GM23338 (cell line): ENCODE measurements around the gene GHRL. TPM values are rescaled to one million over a fixed set of nuclear protein-coding genes. Genes with fewer than 3 reads are reported as not detected.

Experiments used
- ATAC-seq: fragments of 200-7000 bp; cut with Tn5 transposase; 3 replicates; pipeline ENCODE4 v1.9.1; 2020
- DNase-seq: peaks from one replicate; pipeline ENCODE4 v3.0.0-alpha.2; 2015; ENCODE audit warnings: low spot score
- H2AFZ ChIP-seq: fragments of 200-600 bp; sonication (generic); 2 replicates; pipeline ENCODE4 v1.8.0; 2016; ENCODE audit warnings: antibody characterized with exemption, mild to moderate bottlenecking, moderate library complexity
- H3F3A ChIP-seq: fragments of 200-600 bp; sonication (generic); replicated peaks from 2 replicates; pipeline ENCODE4 v1.8.0; 2017; ENCODE audit warnings: antibody characterized with exemption, mixed run types, low read depth
- H3K27ac ChIP-seq: fragments of 200-600 bp; sonication (generic); 2 replicates; pipeline ENCODE4 v1.6.1; 2016; ENCODE audit warnings: low read depth
- H3K27me3 ChIP-seq: fragments of 200-600 bp; sonication (generic); 2 replicates; pipeline ENCODE4 v1.8.0; 2016; ENCODE audit warnings: mild to moderate bottlenecking, mixed run types, moderate library complexity; ENCODE audit not compliant: insufficient read depth
- H3K36me3 ChIP-seq: fragments of 200-600 bp; sonication (generic); 2 replicates; pipeline ENCODE4 v1.8.0; 2016; ENCODE audit warnings: mild to moderate bottlenecking; ENCODE audit not compliant: insufficient read depth
- H3K4me1 ChIP-seq: fragments of 200-600 bp; sonication (generic); 2 replicates; pipeline ENCODE4 v1.8.0; 2016; ENCODE audit warnings: mild to moderate bottlenecking, moderate library complexity; ENCODE audit not compliant: insufficient read depth
- H3K4me2 ChIP-seq: fragments of 200-600 bp; sonication (generic); 2 replicates; pipeline ENCODE4 v1.7.1; 2017; ENCODE audit warnings: mixed run types
- H3K4me3 ChIP-seq: fragments of 200-600 bp; sonication (generic); 2 replicates; pipeline ENCODE4 v1.6.1; 2016; ENCODE audit warnings: mixed run types
- H3K79me2 ChIP-seq: fragments of 200-600 bp; sonication (generic); replicated peaks from 2 replicates; pipeline ENCODE4 v1.8.0; 2017; ENCODE audit warnings: mild to moderate bottlenecking; ENCODE audit not compliant: insufficient read depth
- H3K9me2 ChIP-seq: fragments of 200-600 bp; sonication (generic); 2 replicates; pipeline ENCODE4 v1.8.0; 2017; ENCODE audit not compliant: insufficient read depth
- H4K20me1 ChIP-seq: fragments of 200-600 bp; sonication (generic); replicated peaks from 2 replicates; pipeline ENCODE4 v1.8.0; 2017; ENCODE audit warnings: mild to moderate bottlenecking; ENCODE audit not compliant: insufficient read depth
- H3K27ac Mint-ChIP-seq: 2 replicates; pipeline ENCODE4 v1.8.0; 2020; ENCODE audit warnings: inconsistent platforms, mild to moderate bottlenecking, moderate library complexity, mixed read lengths
- H3K27me3 Mint-ChIP-seq: 3 replicates; pipeline ENCODE4 v1.8.0; 2022; ENCODE audit warnings: low read depth, mild to moderate bottlenecking, moderate library complexity, mixed read lengths, inconsistent platforms; ENCODE audit not compliant: insufficient read depth, poor library complexity
- H3K36me3 Mint-ChIP-seq: 3 replicates; pipeline ENCODE4 v1.8.0; 2021; ENCODE audit warnings: low read depth, mild to moderate bottlenecking, inconsistent platforms, moderate library complexity, mixed read lengths
- H3K4me1 Mint-ChIP-seq: 3 replicates; pipeline ENCODE4 v1.8.0; 2020; ENCODE audit warnings: mild to moderate bottlenecking, inconsistent platforms, mixed read lengths
- H3K4me3 Mint-ChIP-seq: 3 replicates; pipeline ENCODE4 v1.8.0; 2021; ENCODE audit warnings: moderate library complexity, mild to moderate bottlenecking, inconsistent platforms, mixed read lengths
- H3K9me3 Mint-ChIP-seq: 3 replicates; pipeline ENCODE4 v1.8.0; 2020; ENCODE audit warnings: moderate library complexity, mild to moderate bottlenecking, inconsistent platforms, mixed read lengths
- CREB1 ChIP-seq: fragments of 250-450 bp; sonication (Bioruptor Pico); IDR thresholded peaks from 2 replicates; pipeline ENCODE4 v1.5.0; 2020; ENCODE audit warnings: low read depth, mild to moderate bottlenecking, moderate library complexity
- EZH2 ChIP-seq: fragments of 200-600 bp; sonication (generic); IDR thresholded peaks from one replicate; pipeline ENCODE4 v1.8.0; 2017; ENCODE audit warnings: antibody characterized with exemption, mild to moderate bottlenecking, low read depth; ENCODE audit not compliant: unreplicated experiment
- JUNB ChIP-seq: IDR thresholded peaks from one replicate; pipeline ENCODE4 v1.6.1; 2016; ENCODE audit warnings: antibody characterized with exemption; ENCODE audit not compliant: unreplicated experiment
- NANOG ChIP-seq: IDR thresholded peaks from 2 replicates; pipeline ENCODE4 v1.6.1; 2016; ENCODE audit warnings: antibody characterized with exemption, borderline replicate concordance
- POLR2AphosphoS5 ChIP-seq: IDR thresholded peaks from 2 replicates; pipeline ENCODE4 v1.6.1; 2016; ENCODE audit warnings: antibody characterized with exemption, low read depth
- REST ChIP-seq: IDR thresholded peaks from one replicate; pipeline ENCODE4 v1.6.1; 2018; ENCODE audit warnings: antibody characterized with exemption; ENCODE audit not compliant: unreplicated experiment
- STAT1 ChIP-seq: IDR thresholded peaks from one replicate; pipeline ENCODE4 v1.6.1; 2016; ENCODE audit warnings: antibody characterized with exemption; ENCODE audit not compliant: unreplicated experiment
- ZNF114 ChIP-seq: fragments of 250-450 bp; sonication (Bioruptor Pico); IDR thresholded peaks from 2 replicates; pipeline ENCODE4 v1.5.0; 2020; ENCODE audit warnings: mild to moderate bottlenecking, moderate library complexity
- ZNF462 ChIP-seq: fragments of 250-450 bp; sonication (Bioruptor Pico); IDR thresholded peaks from 2 replicates; pipeline ENCODE4 v1.5.0; 2020; ENCODE audit warnings: mild to moderate bottlenecking, moderate library complexity
- polyA plus RNA-seq: library from polyadenylated mRNA; unstranded; fragments of >200 nt; fragmentation: Nextera tagmentation; extraction: Ambion mirVana; gene quantifications from 2 replicates; pipeline ENCODE4 v1.2.1, GENCODE V29; 2016
- total RNA-seq: library from RNA; depleted of rRNA; stranded (reverse); fragments of >200 nt; shearing (Covaris generic); gene quantifications from 2 replicates; pipeline ENCODE4 v1.2.3, GENCODE V29; 2014

Gene GHRL
- total and polyA plus RNA-seq, 2 experiments from 2014 or later: 0.78 TPM; not detected in 1

- no peak for TF ChIP-seq REST
These were observed 3.7 kb downstream of the GHRL start (continued) for GRCh38 chr3:10289077-10289476.

DNA sequence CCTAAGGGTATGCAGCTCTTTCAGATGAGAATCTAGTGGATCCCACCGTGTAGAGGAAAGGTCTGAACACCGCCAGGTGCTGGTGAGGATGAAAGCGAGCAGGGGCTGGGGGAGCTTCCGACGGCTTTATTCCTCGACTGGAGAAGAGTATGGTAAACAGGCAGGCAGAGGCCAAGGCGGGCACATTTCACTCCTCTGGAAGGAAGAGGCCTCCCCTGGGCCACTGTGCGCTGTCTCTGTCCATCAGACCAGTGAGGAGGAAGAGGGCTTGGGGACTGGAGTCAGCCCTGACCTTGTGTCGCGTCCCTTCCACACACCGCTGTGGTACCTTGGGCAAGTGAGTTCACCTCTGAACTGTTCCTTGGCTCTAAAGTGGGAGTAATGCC is 4.2 kb downstream of the GHRL start:
- Histone ChIP-seq H4K20me1 (no peaks in the 10 kb centered on the region), H3K36me3 (peaks cover 3% of the 10 kb centered on the region; the same call in 1 of the 2 replicates), H3K27me3 (no peaks in the 10 kb centered on the region), H3K27ac (no peak overlapping the region), H3K79me2 (no peaks in the 10 kb centered on the region), H3K4me1 (peaks cover 8% of the 10 kb centered on the region; the same call in 1 of the 2 replicates), H2AFZ (no peak overlapping the region), H3K9me2 (no peaks in the 10 kb centered on the region), H3K4me2 (no peak overlapping the region), H3F3A (no peaks in the 10 kb centered on the region), H3K4me3 (no peak overlapping the region)
- no peak for TF ChIP-seq EZH2
- no peak for TF ChIP-seq STAT1
- no peak for TF ChIP-seq POLR2AphosphoS5
- Mint-ChIP-seq H3K4me3 (no peak overlapping the region), H3K27ac (no peak overlapping the region), H3K36me3 (peaks cover 11% of the 10 kb centered on the region), H3K4me1 (peaks cover 15% of the 10 kb centered on the region), H3K9me3 (no peaks in the 10 kb centered on the region), H3K27me3 (peaks cover 5% of the 10 kb centered on the region)
- no peak for ATAC-seq
- no peak for DNase-seq

DNA sequence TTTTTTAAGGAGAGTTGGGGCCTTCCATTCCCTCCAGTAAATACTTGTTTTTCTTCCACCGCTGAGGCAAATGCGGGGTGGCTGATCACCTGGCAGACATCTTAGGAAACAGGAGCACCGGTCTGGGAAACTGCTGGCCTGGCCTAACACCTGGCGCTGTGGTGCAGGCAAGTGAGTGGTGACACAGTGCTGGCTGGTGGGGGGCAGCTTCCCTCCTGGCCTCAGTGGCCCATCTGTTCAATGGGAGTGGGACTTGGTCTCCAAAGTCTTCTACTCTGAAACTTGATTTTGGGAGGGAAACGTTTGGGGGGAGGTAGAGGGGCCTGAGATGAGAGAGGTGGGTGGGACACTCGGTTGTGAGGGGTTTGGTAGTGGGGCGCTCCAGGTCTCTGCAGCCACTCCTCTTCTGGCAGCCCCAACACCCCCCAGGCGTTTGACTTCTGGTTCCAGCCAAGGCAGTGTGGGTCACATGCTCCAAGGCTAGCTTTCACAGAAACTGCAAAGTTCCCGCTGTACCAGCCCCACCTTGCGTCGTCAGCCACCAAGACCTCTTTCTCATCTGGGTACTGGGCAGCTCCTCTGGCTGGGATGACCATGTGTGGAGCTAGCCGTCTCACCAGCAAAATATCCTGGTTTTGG is 4.7 kb downstream of the GHRL start:
- Mint-ChIP-seq H3K4me3 (no peak overlapping the region), H3K36me3 (peaks cover 14% of the 10 kb centered on the region), H3K27ac (no peak overlapping the region), H3K4me1 (peaks cover 15% of the 10 kb centered on the region), H3K27me3 (peaks cover 5% of the 10 kb centered on the region), H3K9me3 (no peaks in the 10 kb centered on the region)
- Histone ChIP-seq H3K4me3 (no peak overlapping the region), H3F3A (no peaks in the 10 kb centered on the region), H3K4me1 (peaks cover 8% of the 10 kb centered on the region; the same call in 1 of the 2 replicates), H2AFZ (no peak overlapping the region), H3K4me2 (no peak overlapping the region), H3K27ac (no peak overlapping the region), H3K27me3 (no peaks in the 10 kb centered on the region), H3K9me2 (no peaks in the 10 kb centered on the region), H3K79me2 (no peaks in the 10 kb centered on the region), H4K20me1 (no peaks in the 10 kb centered on the region), H3K36me3 (peaks cover 3% of the 10 kb centered on the region; the same call in 1 of the 2 replicates)
- DNase-seq (no peak), ATAC-seq (no peak)
- TF ChIP-seq EZH2 (no peak), ZNF462 (CRISPR knock-in tag) (no peak), ZNF114 (no peak), JUNB (no peak), STAT1 (no peak), POLR2AphosphoS5 (no peak), NANOG (no peak), CREB1 (CRISPR knock-in tag) (no peak)
